Neural cell (in vitro differentiated cells): ENCODE data around the gene NSF. TPM values are rescaled to one million over a fixed set of nuclear protein-coding genes. Genes with fewer than 3 reads are reported as not detected.

Source experiments
- H2AFZ ChIP-seq: fragments of 200-600, 300-800 bp; sonication (generic), shearing (Covaris generic); 2 replicates; pipeline ENCODE4 v1.6.0; 2014; ENCODE audit warnings: low read depth, mild to moderate bottlenecking, antibody characterized with exemption, low read length, moderate library complexity
- H3F3A ChIP-seq: fragments of 200-600 bp; shearing (Covaris generic); 2 replicates; pipeline ENCODE4 v1.6.1; 2016; ENCODE audit warnings: mild to moderate bottlenecking, moderate library complexity, mixed read lengths, antibody characterized with exemption, low read length; ENCODE audit not compliant: insufficient read depth, poor library complexity, severe bottlenecking
- H3K27ac ChIP-seq: fragments of 200-600, 300-800 bp; sonication (generic), shearing (Covaris generic); 2 replicates; pipeline ENCODE4 v1.5.1; 2014; ENCODE audit warnings: mild to moderate bottlenecking, low read length, moderate library complexity
- H3K27me3 ChIP-seq: fragments of 300-800, 200-600 bp; sonication (generic), shearing (Covaris generic); 2 replicates; pipeline ENCODE4 v1.6.0; 2014; ENCODE audit warnings: mild to moderate bottlenecking, low read depth, low read length, moderate library complexity; ENCODE audit not compliant: insufficient read depth
- H3K36me3 ChIP-seq: fragments of 300-800, 200-600 bp; sonication (generic), shearing (Covaris generic); 2 replicates; pipeline ENCODE4 v1.5.1; 2014; ENCODE audit warnings: mild to moderate bottlenecking, antibody characterized with exemption, low read length, moderate library complexity; ENCODE audit not compliant: insufficient read depth
- H3K4me2 ChIP-seq: fragments of 300-800, 200-600 bp; sonication (generic), shearing (Covaris generic); 2 replicates; pipeline ENCODE4 v1.6.0; 2014; ENCODE audit warnings: mild to moderate bottlenecking, low read length
- H3K4me3 ChIP-seq: fragments of 300-800, 200-600 bp; sonication (generic), shearing (Covaris generic); 2 replicates; pipeline ENCODE4 v1.5.1; 2014; ENCODE audit warnings: mild to moderate bottlenecking, low read length, moderate library complexity
- H3K79me2 ChIP-seq: fragments of 200-600 bp; shearing (Covaris generic); replicated peaks from 2 replicates; pipeline ENCODE4 v1.6.0; 2014; ENCODE audit warnings: mild to moderate bottlenecking, low read length, moderate library complexity; ENCODE audit not compliant: insufficient read depth
- H3K9ac ChIP-seq: fragments of 300-800, 200-600 bp; sonication (generic), shearing (Covaris generic); 2 replicates; pipeline ENCODE4 v1.6.1; 2016; ENCODE audit warnings: mild to moderate bottlenecking, low read length, mixed read lengths
- H3K9me2 ChIP-seq: fragments of 200-600 bp; shearing (Covaris generic); 2 replicates; pipeline ENCODE4 v1.6.1; 2016; ENCODE audit warnings: mild to moderate bottlenecking, low read length, mixed read lengths; ENCODE audit not compliant: insufficient read depth
- H3K9me3 ChIP-seq: fragments of 200-600, 300-800 bp; sonication (generic), shearing (Covaris generic); 2 replicates; pipeline ENCODE4 v1.6.1; 2016; ENCODE audit warnings: mild to moderate bottlenecking, mixed run types, low read length, moderate library complexity, mixed read lengths
- H4K20me1 ChIP-seq: fragments of 200-600 bp; shearing (Covaris generic); 2 replicates; pipeline ENCODE4 v1.6.1; 2016; ENCODE audit warnings: mild to moderate bottlenecking, mixed run types; ENCODE audit not compliant: insufficient read depth
- CTCF ChIP-seq: fragments of 450-650 bp; IDR thresholded peaks from 2 replicates; pipeline ENCODE4 v1.5.1; 2014; ENCODE audit warnings: antibody characterized with exemption, mild to moderate bottlenecking, moderate library complexity; ENCODE audit not compliant: poor library complexity, severe bottlenecking
- EP300 ChIP-seq: fragments of 450-650 bp; conservative IDR thresholded peaks from 2 replicates; pipeline ENCODE4 v1.6.1; 2014; ENCODE audit warnings: antibody characterized with exemption, mild to moderate bottlenecking, moderate library complexity; ENCODE audit not compliant: poor library complexity, severe bottlenecking
- EZH2 ChIP-seq: fragments of 200-600, 300-800 bp; shearing (Covaris generic), sonication (generic); IDR thresholded peaks from 2 replicates; pipeline ENCODE4 v1.6.1; 2014; ENCODE audit warnings: antibody characterized with exemption, low read length, borderline replicate concordance, mild to moderate bottlenecking; ENCODE audit not compliant: insufficient read depth, poor library complexity, severe bottlenecking
- MXI1 ChIP-seq: fragments of 450-650 bp; conservative IDR thresholded peaks from 2 replicates; pipeline ENCODE4 v1.6.1; 2014; ENCODE audit warnings: antibody characterized with exemption, mild to moderate bottlenecking; ENCODE audit not compliant: poor library complexity, severe bottlenecking
- POLR2AphosphoS5 ChIP-seq: IDR thresholded peaks from 2 replicates; pipeline ENCODE4 v1.6.1; 2012
- RAD21 ChIP-seq: fragments of 450-650 bp; conservative IDR thresholded peaks from 2 replicates; pipeline ENCODE4 v1.6.1; 2014; ENCODE audit warnings: antibody characterized with exemption, mild to moderate bottlenecking, moderate library complexity
- REST ChIP-seq: IDR thresholded peaks from 2 replicates; pipeline ENCODE4 v1.6.1; 2012; ENCODE audit warnings: borderline replicate concordance
- SMC3 ChIP-seq: fragments of 450-650 bp; conservative IDR thresholded peaks from 2 replicates; pipeline ENCODE4 v1.6.1; 2014; ENCODE audit warnings: antibody characterized with exemption, mild to moderate bottlenecking, moderate library complexity; ENCODE audit not compliant: poor library complexity
- TAF1 ChIP-seq: IDR thresholded peaks from 2 replicates; pipeline ENCODE4 v1.6.1; 2012; ENCODE audit warnings: low read depth
- polyA plus RNA-seq: library from polyadenylated mRNA; depleted of rRNA; stranded (reverse); fragments of >200 nt; gene quantifications from 2 replicates; pipeline ENCODE4 v1.2.3, GENCODE V29; 2014

The NSF gene
- polyA plus RNA-seq, 1 donor from 2014 or later, result 98.6 TPM

- Histone ChIP-seq H3K27ac (no peak overlapping the region), H3K36me3 (no peaks in the 10 kb centered on the region), H3K27me3 (no peaks in the 10 kb centered on the region), H4K20me1 (no peaks in the 10 kb centered on the region), H2AFZ (no peak overlapping the region), H3K9ac (no peak overlapping the region), H3K79me2 (no peaks in the 10 kb centered on the region), H3K9me2 (no peaks in the 10 kb centered on the region), H3K9me3 (no peaks in the 10 kb centered on the region), H3F3A (no peaks in the 10 kb centered on the region), H3K4me2 (no peak overlapping the region), H3K4me3 (no peak overlapping the region)
- TF ChIP-seq TAF1, result no peak
These were observed 145.6 kb downstream of the NSF start for GRCh38 chr17:46736100-46736499.

- no peaks in the 10 kb centered on the region for H3F3A ChIP-seq
- no peak overlapping the region for H3K4me2 ChIP-seq
- no peaks in the 10 kb centered on the region for H3K79me2 ChIP-seq
- no peaks in the 10 kb centered on the region for H3K36me3 ChIP-seq
- no peaks in the 10 kb centered on the region for H3K27me3 ChIP-seq
- TF ChIP-seq EP300, result no peak
- no peak for TF ChIP-seq TAF1
- TF ChIP-seq RAD21, result no peak
- TF ChIP-seq SMC3, result no peak
- TF ChIP-seq CTCF, result no peak
- no peak for TF ChIP-seq EZH2
- TF ChIP-seq MXI1, result no peak
- no peak for TF ChIP-seq POLR2AphosphoS5
- TF ChIP-seq REST, result no peak
- H3K9ac ChIP-seq, result no peak overlapping the region
- H3K4me3 ChIP-seq, result no peak overlapping the region
- H3K27ac ChIP-seq, result no peak overlapping the region
- no peaks in the 10 kb centered on the region for H4K20me1 ChIP-seq
- no peaks in the 10 kb centered on the region for H3K9me2 ChIP-seq
- no peak overlapping the region for H2AFZ ChIP-seq
- no peaks in the 10 kb centered on the region for H3K9me3 ChIP-seq
These were observed 146.9 kb downstream of the NSF start for GRCh38 chr17:46737326-46737725.

- no peaks in the 10 kb centered on the region for H3K27me3 ChIP-seq
- no peak overlapping the region for H3K4me3 ChIP-seq
- H3K4me2 ChIP-seq, result no peak overlapping the region
- H2AFZ ChIP-seq, result no peak overlapping the region
- H3K27ac ChIP-seq, result no peak overlapping the region
- no peaks in the 10 kb centered on the region for H3K79me2 ChIP-seq
- no peaks in the 10 kb centered on the region for H3F3A ChIP-seq
- no peaks in the 10 kb centered on the region for H3K9me2 ChIP-seq
- H3K9ac ChIP-seq, result no peak overlapping the region
- no peaks in the 10 kb centered on the region for H3K9me3 ChIP-seq
- H3K36me3 ChIP-seq, result no peaks in the 10 kb centered on the region
- no peaks in the 10 kb centered on the region for H4K20me1 ChIP-seq
- TF ChIP-seq EZH2 (no peak), EP300 (no peak), POLR2AphosphoS5 (no peak)
These were observed 148.1 kb downstream of the NSF start for GRCh38 chr17:46738544-46738943.
